WTC11 (cell line): Measurements from ENCODE around the gene MTOR. TPM values are rescaled to one million over a fixed set of nuclear protein-coding genes. Genes with fewer than 3 reads are reported as not detected.

Source experiments
- ATAC-seq: fragments of 200-7000 bp; cut with Tn5 transposase; 2 replicates; pipeline ENCODE4 v1.10.0; 2021; ENCODE audit warnings: mild to moderate bottlenecking, moderate library complexity
- CTCF ChIA-PET: fragments of 300-600 bp; sonication (Branson Sonifier 250); formaldehyde crosslinking; loops from one replicate; lab custom pipeline; 2021; ENCODE audit warnings: antibody characterized with exemption; lab: Charles Lee
- POLR2A ChIA-PET: fragments of 350-600 bp; sonication (Branson Sonifier 250); formaldehyde crosslinking; loops from one replicate; lab custom pipeline; 2021; ENCODE audit warnings: antibody characterized with exemption; lab: Charles Lee
- DNase-seq: peaks from one replicate; pipeline ENCODE4 v3.0.0; 2021; ENCODE audit warnings: low spot score
- H3K27ac Mint-ChIP-seq: 2 replicates; pipeline ENCODE4 v1.8.0; 2021; ENCODE audit warnings: mixed read lengths
- H3K27me3 Mint-ChIP-seq: 2 replicates; pipeline ENCODE4 v1.8.0; 2021; ENCODE audit warnings: low read depth, mild to moderate bottlenecking, moderate library complexity, mixed read lengths
- H3K36me3 Mint-ChIP-seq: 2 replicates; pipeline ENCODE4 v1.8.0; 2021; ENCODE audit warnings: mixed read lengths
- H3K4me1 Mint-ChIP-seq: 2 replicates; pipeline ENCODE4 v1.8.0; 2022; ENCODE audit warnings: mixed read lengths
- H3K4me3 Mint-ChIP-seq: 2 replicates; pipeline ENCODE4 v1.8.0; 2021; ENCODE audit warnings: mild to moderate bottlenecking, moderate library complexity, mixed read lengths
- H3K9me3 Mint-ChIP-seq: 2 replicates; pipeline ENCODE4 v1.8.0; 2021; ENCODE audit warnings: mixed read lengths
- ARID4B ChIP-seq: sonication (generic); formaldehyde crosslinking; IDR thresholded peaks from 2 replicates; pipeline ENCODE4 v1.8.0; 2023; ENCODE audit warnings: missing genetic modification reagents, mild to moderate bottlenecking, borderline replicate concordance
- ATF6 ChIP-seq: sonication (generic); formaldehyde crosslinking; IDR thresholded peaks from 2 replicates; pipeline ENCODE4 v1.8.1; 2023; ENCODE audit warnings: mild to moderate bottlenecking, missing genetic modification reagents
- ELF4 ChIP-seq: sonication (generic); formaldehyde crosslinking; IDR thresholded peaks from 2 replicates; pipeline ENCODE4 v1.8.1; 2022; ENCODE audit warnings: low read depth, mild to moderate bottlenecking, moderate library complexity, missing genetic modification reagents
- EMX1 ChIP-seq: fragments of 250-450 bp; sonication (Bioruptor Pico); IDR thresholded peaks from 2 replicates; pipeline ENCODE4 v1.8.0; 2021; ENCODE audit warnings: mild to moderate bottlenecking
- RORB ChIP-seq: fragments of 250-450 bp; sonication (Bioruptor Pico); IDR thresholded peaks from 2 replicates; pipeline ENCODE4 v1.9.0; 2021; ENCODE audit warnings: mild to moderate bottlenecking
- STAT6 ChIP-seq: sonication (generic); formaldehyde crosslinking; conservative IDR thresholded peaks from 2 replicates; pipeline ENCODE4 v1.8.1; 2023; ENCODE audit warnings: mild to moderate bottlenecking, low read depth, missing genetic modification reagents, moderate library complexity
- TEAD4 ChIP-seq: sonication (generic); formaldehyde crosslinking; IDR thresholded peaks from 2 replicates; pipeline ENCODE4 v1.8.0; 2022; ENCODE audit warnings: mild to moderate bottlenecking, missing genetic modification reagents
- ZBTB43 ChIP-seq: sonication (generic); formaldehyde crosslinking; IDR thresholded peaks from 2 replicates; pipeline ENCODE4 v1.8.1; 2023; ENCODE audit warnings: mild to moderate bottlenecking, missing genetic modification reagents
- ZNF121 ChIP-seq: sonication (generic); formaldehyde crosslinking; IDR thresholded peaks from 2 replicates; pipeline ENCODE4 v1.8.0; 2023; ENCODE audit warnings: missing genetic modification reagents
- ZNF512 ChIP-seq: sonication (generic); formaldehyde crosslinking; IDR thresholded peaks from 2 replicates; pipeline ENCODE4 v1.8.1; 2022; ENCODE audit warnings: missing genetic modification reagents, borderline replicate concordance
- ZNF532 ChIP-seq: fragments of 250-450 bp; sonication (Bioruptor Pico); IDR thresholded peaks from 2 replicates; pipeline ENCODE4 v1.9.0; 2021; ENCODE audit warnings: mild to moderate bottlenecking, borderline replicate concordance
- total RNA-seq: library from RNA; stranded (reverse); gene quantifications from 3 replicates; pipeline ENCODE4 v1.2.3, GENCODE V29; 2021

MTOR gene
- total RNA-seq, 1 experiment from 2014 or later: 65.0 TPM

- Mint-ChIP-seq H3K9me3 (no peaks in the 10 kb centered on the region), H3K36me3 (peaks cover 61% of the 10 kb centered on the region), H3K27me3 (no peaks in the 10 kb centered on the region), H3K27ac (no peak overlapping the region), H3K4me1 (no peaks in the 10 kb centered on the region), H3K4me3 (no peak overlapping the region)
- TF ChIP-seq ARID4B (CRISPR knock-in tag): no peak
- no peak for TF ChIP-seq ZNF512 (CRISPR knock-in tag)
- TF ChIP-seq ZNF532: no peak
- TF ChIP-seq ZBTB43 (CRISPR knock-in tag): no peak
- TF ChIP-seq ELF4 (CRISPR knock-in tag): no peak
- TF ChIP-seq RORB (CRISPR knock-in tag): no peak
- TF ChIP-seq STAT6 (CRISPR knock-in tag): no peak
- TF ChIP-seq ZNF121 (CRISPR knock-in tag): no peak
- TF ChIP-seq TEAD4 (CRISPR knock-in tag): no peak
- TF ChIP-seq EMX1 (CRISPR knock-in tag): no peak
- TF ChIP-seq ATF6: no peak
- ATAC-seq (no peak), DNase-seq (no peak)
- POLR2A ChIA-PET: no interaction called here
- CTCF ChIA-PET: interaction anchor here (0.6 to 1.0 kb wide), 2 partner anchors 103 to 111 kb away, joined by 3 to 4 read pairs; no protein-coding TSS in a partner anchor
These were observed 25.0 kb downstream of the MTOR start for GRCh38 chr1:11237356-11237755.
